ENCODE data around the gene PRRG3. TPM values are rescaled to one million over a fixed set of nuclear protein-coding genes. Genes with fewer than 3 reads are reported as not detected.

The PRRG3 gene
- total RNA-seq, 4 donors from 2014 or later: 0.19 to 0.40 TPM; not detected in 2

DNA sequence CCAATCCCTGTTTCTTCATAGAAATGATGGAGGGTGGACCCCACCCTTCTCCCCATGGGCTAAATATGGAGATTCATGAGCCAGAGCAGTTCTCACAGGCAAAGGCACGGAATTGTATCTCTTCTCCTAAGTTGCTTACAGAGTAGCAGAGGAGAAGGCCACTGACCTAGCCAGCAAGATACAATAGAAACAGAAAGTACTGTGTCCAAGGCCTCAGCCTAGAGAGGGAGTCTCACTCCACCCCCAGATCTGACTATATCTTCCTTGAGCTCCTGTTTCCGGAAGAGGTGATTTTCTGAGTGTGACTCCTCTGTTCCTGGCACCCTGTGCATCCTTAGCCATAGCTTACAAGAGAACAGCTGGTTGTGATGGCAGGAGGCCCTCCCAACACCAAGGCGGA is 20.5 kb downstream of the PRRG3 start, which contains the start of gene FATE1:
Gene FATE1 (plus strand): TSS at position 284 of the 400 bp plus-strand sequence. CDS start 85 bp downstream, at position 369.
- Histone ChIP-seq H3K36me3 (no peaks in the 10 kb centered on the region), H3K27me3 (no peaks in the 10 kb centered on the region), H3K27ac (no peak within 1 kb of the TSS), H3K4me3 (no peak within 1 kb of the TSS), H3K9me3 (no peaks in the 10 kb centered on the region), H3K4me1 (no peaks in the 10 kb centered on the region)
- no peak for DNase-seq
- no peak for TF ChIP-seq POLR2A (IDR thresholded peaks at IDR 0.05)
- TF ChIP-seq, protein P1, sequence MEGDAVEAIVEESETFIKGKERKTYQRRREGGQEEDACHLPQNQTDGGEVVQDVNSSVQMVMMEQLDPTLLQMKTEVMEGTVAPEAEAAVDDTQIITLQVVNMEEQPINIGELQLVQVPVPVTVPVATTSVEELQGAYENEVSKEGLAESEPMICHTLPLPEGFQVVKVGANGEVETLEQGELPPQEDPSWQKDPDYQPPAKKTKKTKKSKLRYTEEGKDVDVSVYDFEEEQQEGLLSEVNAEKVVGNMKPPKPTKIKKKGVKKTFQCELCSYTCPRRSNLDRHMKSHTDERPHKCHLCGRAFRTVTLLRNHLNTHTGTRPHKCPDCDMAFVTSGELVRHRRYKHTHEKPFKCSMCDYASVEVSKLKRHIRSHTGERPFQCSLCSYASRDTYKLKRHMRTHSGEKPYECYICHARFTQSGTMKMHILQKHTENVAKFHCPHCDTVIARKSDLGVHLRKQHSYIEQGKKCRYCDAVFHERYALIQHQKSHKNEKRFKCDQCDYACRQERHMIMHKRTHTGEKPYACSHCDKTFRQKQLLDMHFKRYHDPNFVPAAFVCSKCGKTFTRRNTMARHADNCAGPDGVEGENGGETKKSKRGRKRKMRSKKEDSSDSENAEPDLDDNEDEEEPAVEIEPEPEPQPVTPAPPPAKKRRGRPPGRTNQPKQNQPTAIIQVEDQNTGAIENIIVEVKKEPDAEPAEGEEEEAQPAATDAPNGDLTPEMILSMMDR (IDR thresholded peaks at IDR 0.05): no peak

DNA sequence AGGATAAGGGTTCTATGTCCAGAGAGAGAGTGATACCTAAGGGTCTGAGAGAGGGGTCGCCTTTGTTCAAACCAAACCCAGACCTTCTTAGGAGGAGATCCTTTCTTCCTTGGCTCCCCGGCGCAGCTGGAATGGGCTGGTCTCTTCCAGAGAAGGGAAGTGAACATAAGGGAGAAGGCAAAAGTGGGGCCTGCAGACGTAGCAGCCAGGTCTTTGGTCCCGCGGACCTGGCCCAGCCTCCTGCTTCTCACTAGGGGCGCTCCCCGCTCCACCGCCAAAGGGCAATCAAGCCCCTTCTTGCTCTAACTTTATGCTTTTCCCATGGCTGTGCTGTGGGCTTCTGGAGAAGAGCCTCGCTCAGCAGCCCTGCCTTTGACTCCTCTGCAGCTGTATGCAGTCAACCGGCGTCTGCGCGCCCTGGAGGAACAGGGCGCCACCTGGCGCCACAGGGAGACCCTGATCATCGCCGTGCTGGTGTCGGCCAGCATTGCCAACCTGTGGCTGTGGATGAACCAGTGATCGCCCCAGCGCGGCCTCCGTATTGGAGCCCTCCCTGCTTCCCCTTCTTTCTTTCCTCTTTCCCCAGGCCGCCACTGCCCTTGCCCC is 27.1 kb downstream of the PRRG3 start:
- Histone ChIP-seq H3K36me3 (no peaks in the 10 kb centered on the region), H3K27me3 (no peaks in the 10 kb centered on the region), H3K4me1 (no peaks in the 10 kb centered on the region), H3K27ac (no peak overlapping the region), H3K4me3 (no peak overlapping the region), H3K9me3 (no peaks in the 10 kb centered on the region)
- peak in 2 of 3 donors; percentile 47 to 48 for DNase-seq
- TF ChIP-seq, protein P1 (IDR thresholded peaks at IDR 0.05): peak in 3 of 6 experiments; percentile 18 to 23 (median 21)
- no peak for TF ChIP-seq POLR2A (IDR thresholded peaks at IDR 0.05)

DNA sequence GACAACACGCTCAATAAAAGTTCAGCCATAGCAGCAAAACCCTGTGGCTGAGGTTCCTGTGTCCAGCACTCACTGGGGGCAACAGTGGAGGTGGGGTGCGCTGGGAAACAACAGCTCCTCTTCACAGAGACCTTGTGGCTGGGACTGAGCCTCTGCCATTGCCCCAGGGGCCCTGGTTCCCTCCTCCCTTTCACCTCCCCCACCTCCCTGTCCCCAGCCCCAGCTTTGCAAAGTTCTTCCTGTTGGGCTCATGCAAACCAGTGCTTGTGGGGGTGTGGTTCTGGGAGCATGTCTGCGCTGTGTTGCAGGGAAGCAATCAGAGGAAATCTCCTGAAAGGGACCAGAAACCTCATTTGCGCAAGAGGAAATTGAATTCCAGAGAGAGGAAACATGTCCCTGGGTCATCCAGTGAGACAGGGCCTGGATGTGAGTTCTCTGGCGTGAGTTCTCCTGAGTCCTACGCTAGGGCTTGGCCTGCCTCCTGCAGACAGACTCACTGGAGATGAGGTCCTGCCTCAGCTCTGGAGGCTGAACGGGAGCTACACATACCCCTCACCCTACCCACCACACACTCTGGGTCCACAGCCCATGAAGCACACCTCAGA is 28.0 kb downstream of the PRRG3 start:
- Histone ChIP-seq H3K4me3 (no peak overlapping the region), H3K27me3 (no peaks in the 10 kb centered on the region), H3K36me3 (no peaks in the 10 kb centered on the region), H3K9me3 (no peaks in the 10 kb centered on the region), H3K27ac (no peak overlapping the region), H3K4me1 (no peaks in the 10 kb centered on the region)
- TF ChIP-seq POLR2A (IDR thresholded peaks at IDR 0.05): no peak
- DNase-seq: peak in 1 of 3 donors; percentile 19

DNA sequence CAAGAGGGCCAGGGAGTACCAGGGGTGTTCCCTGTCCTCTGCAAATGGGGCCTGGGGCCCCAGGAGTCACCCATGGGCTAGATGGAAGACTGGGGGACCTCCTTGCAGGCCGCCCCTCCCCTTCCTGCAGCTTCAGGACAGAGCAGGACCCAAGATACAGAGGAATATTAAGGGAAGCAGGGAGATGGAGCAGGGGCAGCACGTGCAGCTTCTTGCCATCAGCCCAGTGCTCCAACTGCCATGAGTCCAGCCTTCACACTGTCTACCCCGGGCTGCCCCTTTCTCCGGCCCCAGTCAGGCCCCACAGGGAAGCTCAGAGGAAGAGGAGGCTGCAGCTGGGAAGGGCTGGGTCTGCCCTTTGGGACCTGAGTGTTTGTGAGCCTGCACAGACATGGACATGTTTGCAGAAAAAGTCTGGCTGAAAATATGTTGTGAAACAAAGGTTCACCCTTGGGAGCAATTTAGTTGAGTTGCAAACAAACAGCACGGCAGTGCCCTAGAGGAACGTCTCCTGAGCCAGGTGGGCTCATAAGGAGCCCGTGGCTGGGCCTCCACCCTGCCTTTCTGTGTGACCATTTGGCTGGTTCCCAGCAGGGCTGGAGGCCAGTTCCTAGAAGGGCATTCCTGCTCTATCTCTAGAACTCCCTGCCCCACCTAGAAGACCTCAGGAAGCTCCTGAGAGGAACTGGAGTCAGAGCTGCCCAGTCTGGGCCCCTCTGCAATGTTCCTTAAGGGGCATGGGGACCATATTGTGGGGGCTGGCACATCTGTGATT is 29.5 kb downstream of the PRRG3 start:
- DNase-seq: peak in 1 of 3 donors; percentile 23
- H3K4me3 ChIP-seq: no peak overlapping the region
- H3K4me1 ChIP-seq: no peaks in the 10 kb centered on the region
- no peaks in the 10 kb centered on the region for H3K9me3 ChIP-seq
- no peaks in the 10 kb centered on the region for H3K27me3 ChIP-seq
- no peaks in the 10 kb centered on the region for H3K36me3 ChIP-seq
- H3K27ac ChIP-seq: no peak overlapping the region
- TF ChIP-seq POLR2A (IDR thresholded peaks at IDR 0.05): no peak
- TF ChIP-seq, protein P1 (IDR thresholded peaks at IDR 0.05): no peak

DNA sequence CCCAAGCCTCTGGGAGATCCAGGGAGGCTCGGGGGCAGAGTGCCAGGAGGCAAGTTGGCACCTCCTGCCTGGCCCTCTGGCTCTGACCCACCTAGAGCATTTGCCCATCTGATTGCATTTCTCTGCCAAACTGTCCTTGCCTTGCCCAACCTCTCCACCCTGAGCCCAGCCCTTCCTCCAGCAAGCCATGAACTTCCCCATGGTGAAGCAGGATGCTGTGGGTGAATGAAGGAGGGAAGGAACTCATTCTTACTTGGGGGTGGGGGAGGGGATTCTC is 30.0 kb downstream of the PRRG3 start:
- Histone ChIP-seq H3K27ac (no peak overlapping the region), H3K4me1 (no peaks in the 10 kb centered on the region), H3K4me3 (no peak overlapping the region), H3K36me3 (no peaks in the 10 kb centered on the region), H3K9me3 (no peaks in the 10 kb centered on the region), H3K27me3 (no peaks in the 10 kb centered on the region)
- no peak for TF ChIP-seq POLR2A (IDR thresholded peaks at IDR 0.05)
- TF ChIP-seq, protein P1 (IDR thresholded peaks at IDR 0.05): no peak
- DNase-seq: no peak

DNA sequence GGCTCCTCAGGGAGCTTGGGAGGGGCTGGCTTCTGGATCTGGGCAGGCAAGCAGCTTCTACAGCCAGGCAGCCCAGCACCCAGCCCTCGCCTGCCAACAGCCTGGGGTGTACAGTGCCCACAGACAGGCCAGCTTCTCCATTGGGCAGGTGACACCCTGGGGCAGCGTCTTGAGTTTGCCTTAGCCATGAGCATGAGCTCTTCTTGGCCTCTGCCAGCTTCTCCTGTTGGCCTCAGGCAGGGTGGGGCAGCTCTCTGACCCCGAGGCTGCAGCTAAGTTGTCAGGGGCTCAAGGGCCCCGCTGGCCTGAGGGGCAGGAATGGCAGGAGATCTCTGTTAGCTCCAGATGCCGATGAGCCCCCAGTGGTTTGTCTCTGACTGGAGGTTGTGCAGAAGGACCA is 31.5 kb downstream of the PRRG3 start:
- Histone ChIP-seq H3K4me3 (no peak overlapping the region), H3K36me3 (no peaks in the 10 kb centered on the region), H3K27me3 (no peaks in the 10 kb centered on the region), H3K27ac (no peak overlapping the region), H3K4me1 (no peaks in the 10 kb centered on the region), H3K9me3 (no peaks in the 10 kb centered on the region)
- TF ChIP-seq POLR2A (IDR thresholded peaks at IDR 0.05): no peak
- TF ChIP-seq, protein P1 (IDR thresholded peaks at IDR 0.05): no peak
- DNase-seq: no peak

Measured in Peyer's patch (tissue), 4 donors.